Mesenteric fat pad (tissue), 1 donor: ENCODE results near the gene HOXA13. TPM values are rescaled to one million over a fixed set of nuclear protein-coding genes. Genes with fewer than 3 reads are reported as not detected.

Experiments
- DNase-seq: peaks from one replicate; pipeline ENCODE4 v3.0.0-alpha.2; 2020; ENCODE audit warnings: low spot score
- total RNA-seq: library from RNA; stranded (reverse); fragmentation: NEBNext Ultra II Directional; extraction: Animal tissue kit (Norgen Biotek cat#: 25700); gene quantifications from one replicate; pipeline ENCODE4 v1.2.1, GENCODE V29; 2021
- donor health status: DM: yes; HTN: yes; CAD: no.

Gene HOXA13
- total RNA-seq, 1 donor from 2014 or later: 1.9 TPM

GRCh38 chr7:27208998-27209397, 9.1 kb upstream of the HOXA13 start:
- no peak for DNase-seq

- DNase-seq: no peak
Observed at GRCh38 chr7:27207348-27207985, 7.6 kb upstream of the HOXA13 start.

- DNase-seq: no peak
Observed at GRCh38 chr7:27205325-27206280, 5.7 kb upstream of the HOXA13 start.

GRCh38 chr7:27204851-27205322, 5.0 kb upstream of the HOXA13 start:
- no peak for DNase-seq

GRCh38 chr7:27203964-27204594, 4.2 kb upstream of the HOXA13 start:
- DNase-seq: no peak

- DNase-seq: no peak
Observed at GRCh38 chr7:27203365-27203953, 3.6 kb upstream of the HOXA13 start.

GRCh38 chr7:27202862-27203134, 2.9 kb upstream of the HOXA13 start:
- DNase-seq: no peak

- no peak for DNase-seq
Observed at GRCh38 chr7:27202018-27202861, 2.3 kb upstream of the HOXA13 start.

- no peak for DNase-seq
Observed at GRCh38 chr7:27201580-27202017, 1.7 kb upstream of the HOXA13 start.

GRCh38 chr7:27200761-27201579, 1.1 kb upstream of the HOXA13 start:
- DNase-seq: no peak

- peak; percentile 89 for DNase-seq
Observed at GRCh38 chr7:27198871-27199801, 755 bp downstream of the HOXA13 start.

GRCh38 chr7:27198138-27198841, 1.6 kb downstream of the HOXA13 start:
- DNase-seq: peak; percentile 74

GRCh38 chr7:27197137-27198042, 2.5 kb downstream of the HOXA13 start:
- DNase-seq: no peak

- DNase-seq: peak; percentile 89
Observed at GRCh38 chr7:27196287-27196767, 3.6 kb downstream of the HOXA13 start.

- peak; percentile 24 for DNase-seq
Observed at GRCh38 chr7:27194686-27195379, 5.1 kb downstream of the HOXA13 start.

GRCh38 chr7:27194002-27194352, 5.9 kb downstream of the HOXA13 start:
- no peak for DNase-seq
